Measurements from ENCODE around the gene ARID5A.
"Not testable (repeated sequence)": the region's sequence is repeated elsewhere in the genome, so short reads cannot be mapped to it uniquely, and the experiment has no call there.

Gene ARID5A

DNA sequence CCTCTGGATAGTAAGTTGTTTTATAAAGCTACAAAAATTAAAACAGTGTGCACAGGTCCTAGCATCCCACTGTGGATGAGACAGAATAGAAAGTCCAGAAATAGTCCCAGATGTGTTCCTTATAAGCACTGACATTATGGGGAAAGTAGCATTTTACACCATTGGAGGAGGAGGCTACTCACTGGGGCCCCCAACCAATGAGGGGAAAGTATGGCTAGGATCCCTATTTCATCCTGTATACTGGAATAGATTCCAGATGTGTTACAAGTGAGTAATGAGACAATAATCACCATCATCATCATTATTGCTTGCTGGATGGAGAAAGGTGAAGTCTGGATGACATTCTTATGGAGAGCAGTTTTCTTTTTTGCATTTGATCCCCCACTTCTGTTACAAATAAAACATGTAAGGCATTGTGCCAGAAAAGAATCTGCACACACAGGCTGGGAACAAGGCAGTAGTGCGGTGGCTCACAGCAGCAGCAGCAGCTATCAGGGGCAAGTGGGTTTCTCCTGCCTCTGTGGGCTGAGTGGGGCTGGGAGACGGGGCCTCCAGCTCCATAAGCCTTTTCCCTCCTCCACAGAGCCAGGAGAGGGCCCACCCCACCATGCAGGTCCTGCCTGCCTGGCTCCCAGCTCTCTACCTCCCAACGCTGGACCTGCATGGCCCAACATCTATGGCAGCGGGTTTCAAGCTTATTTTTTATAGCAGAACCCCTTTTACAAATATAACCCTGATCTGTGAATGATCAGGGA is 5.0 kb downstream of the ARID5A start:
- no peak for DNase-seq

DNA sequence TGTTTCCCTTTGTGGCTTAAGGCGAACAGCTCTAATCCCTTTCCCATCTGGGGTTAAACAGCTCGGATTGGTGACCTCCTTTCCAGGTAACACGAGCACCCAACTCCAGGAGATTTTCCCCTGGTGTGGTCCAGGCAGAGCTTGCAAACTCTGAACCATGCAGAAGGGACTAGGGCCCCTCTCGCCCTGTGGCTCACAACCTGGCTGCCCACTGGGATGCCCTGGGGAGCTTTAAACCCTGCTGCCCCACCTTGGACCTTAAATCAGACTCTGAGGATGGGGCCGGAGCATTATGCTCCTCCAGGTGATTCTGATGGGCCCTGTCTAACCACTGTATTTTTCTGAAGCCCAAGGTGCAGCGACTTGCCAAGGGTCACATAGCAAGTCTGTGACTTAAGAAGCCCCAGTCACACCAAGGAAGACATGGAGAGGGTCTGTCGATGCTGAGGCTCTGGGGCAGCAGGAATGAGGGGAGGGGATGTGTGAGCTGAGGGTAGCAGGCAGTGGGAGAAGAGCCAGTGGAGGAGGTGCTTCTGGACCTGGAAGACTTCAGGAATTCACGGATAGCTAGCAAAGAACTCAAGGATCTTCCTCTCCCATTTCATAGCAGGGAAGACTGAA is 5.9 kb downstream of the ARID5A start:
- DNase-seq: peak in 1 of 2 experiments; percentile 37

DNA sequence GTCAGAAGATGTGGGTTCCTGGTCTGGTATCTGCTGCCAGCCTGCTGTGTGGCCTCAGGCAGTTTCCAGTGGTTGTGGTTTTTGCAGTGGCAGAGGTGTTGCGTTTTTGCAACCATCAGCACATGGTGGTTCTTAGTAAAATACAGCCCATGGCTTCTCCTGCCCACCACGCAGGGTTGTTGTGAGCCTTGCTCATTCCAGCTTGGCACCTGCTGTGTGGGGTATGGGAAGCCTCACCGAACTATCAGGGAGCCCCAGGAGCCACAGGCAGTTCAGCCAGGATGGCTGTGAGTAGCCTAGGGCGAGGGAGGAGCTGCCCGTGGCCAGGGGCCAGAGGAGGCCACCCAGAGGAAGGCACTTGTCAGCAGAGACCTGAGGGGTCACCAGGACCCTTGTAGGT is 9.8 kb downstream of the ARID5A start:
- DNase-seq: no peak

- DNase-seq: no peak
Observed at GRCh38 chr2:96546797-96547196, 10.2 kb downstream of the ARID5A start.

DNA sequence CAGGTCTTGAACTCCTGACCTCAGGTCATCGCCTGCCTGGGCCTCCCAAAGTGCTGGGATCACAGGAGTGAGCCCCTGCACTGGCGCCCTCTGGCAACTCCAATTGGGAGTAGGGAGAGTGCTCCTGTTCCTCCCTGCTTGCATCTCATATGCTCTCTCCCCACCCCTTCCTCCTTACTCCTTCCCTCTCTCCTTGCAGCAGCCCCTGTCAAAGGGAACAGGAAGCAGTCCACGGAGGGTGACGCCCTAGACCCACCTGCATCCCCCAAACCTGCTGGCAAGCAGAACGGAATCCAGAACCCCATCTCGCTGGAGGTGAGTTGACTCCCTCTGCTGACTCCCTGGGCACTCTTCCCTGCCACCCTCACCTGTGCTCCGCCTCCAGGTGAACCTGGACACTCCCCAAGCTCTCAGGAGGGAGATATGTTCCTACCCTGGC is 10.7 kb downstream of the ARID5A start:
- DNase-seq: no peak

- no peak for DNase-seq
Observed at GRCh38 chr2:96547731-96548171, 11.2 kb downstream of the ARID5A start.

DNA sequence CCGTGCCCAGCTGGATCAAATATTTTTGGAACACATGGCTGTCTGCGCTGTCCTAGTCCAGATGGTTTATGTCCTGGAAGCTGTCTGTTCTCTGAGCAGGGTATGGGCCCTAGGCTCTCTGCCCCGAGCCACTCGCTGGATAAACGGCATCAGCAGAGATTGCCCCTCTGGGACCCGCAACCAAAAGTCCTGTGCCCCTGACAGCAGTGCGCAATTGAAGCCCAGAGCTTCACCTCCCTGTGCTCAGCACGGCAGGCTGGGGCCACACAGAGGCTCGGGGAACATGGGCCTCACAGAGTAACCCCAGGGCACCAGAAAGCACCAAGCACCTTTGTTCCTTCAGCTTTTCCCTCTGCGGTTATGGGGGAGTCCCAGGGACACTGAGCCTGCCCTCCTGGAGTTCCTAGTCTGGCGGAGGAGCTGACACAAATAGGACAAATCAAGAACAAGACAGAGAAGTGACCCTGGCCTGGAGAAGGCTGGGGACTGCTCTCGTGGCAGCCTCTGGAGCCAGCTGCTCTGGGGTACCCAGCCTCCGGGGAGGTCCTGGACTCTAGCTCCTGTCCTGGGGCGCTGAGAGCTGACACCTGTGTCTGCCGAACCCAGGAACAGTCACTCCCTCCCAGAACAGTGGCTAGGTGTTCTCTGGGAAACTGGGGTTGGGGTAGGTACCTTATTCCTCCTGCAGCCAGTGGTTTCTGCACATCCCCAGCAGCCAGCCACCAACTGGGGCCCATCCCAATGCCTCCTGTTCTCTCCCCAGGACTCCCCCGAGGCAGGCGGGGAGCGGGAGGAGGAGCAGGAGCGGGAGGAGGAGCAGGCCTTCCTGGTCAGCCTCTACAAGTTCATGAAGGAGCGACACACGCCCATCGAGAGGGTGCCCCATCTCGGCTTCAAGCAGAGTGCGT is 12.3 kb downstream of the ARID5A start:
- DNase-seq: peak in 1 of 2 experiments; percentile 33

GRCh38 chr2:96549466-96549785 is 12.9 kb downstream of the ARID5A start:
- DNase-seq: no peak

GRCh38 chr2:96549967-96550786 is 13.6 kb downstream of the ARID5A start:
- peak in 1 of 2 experiments; percentile 22 for DNase-seq

DNA sequence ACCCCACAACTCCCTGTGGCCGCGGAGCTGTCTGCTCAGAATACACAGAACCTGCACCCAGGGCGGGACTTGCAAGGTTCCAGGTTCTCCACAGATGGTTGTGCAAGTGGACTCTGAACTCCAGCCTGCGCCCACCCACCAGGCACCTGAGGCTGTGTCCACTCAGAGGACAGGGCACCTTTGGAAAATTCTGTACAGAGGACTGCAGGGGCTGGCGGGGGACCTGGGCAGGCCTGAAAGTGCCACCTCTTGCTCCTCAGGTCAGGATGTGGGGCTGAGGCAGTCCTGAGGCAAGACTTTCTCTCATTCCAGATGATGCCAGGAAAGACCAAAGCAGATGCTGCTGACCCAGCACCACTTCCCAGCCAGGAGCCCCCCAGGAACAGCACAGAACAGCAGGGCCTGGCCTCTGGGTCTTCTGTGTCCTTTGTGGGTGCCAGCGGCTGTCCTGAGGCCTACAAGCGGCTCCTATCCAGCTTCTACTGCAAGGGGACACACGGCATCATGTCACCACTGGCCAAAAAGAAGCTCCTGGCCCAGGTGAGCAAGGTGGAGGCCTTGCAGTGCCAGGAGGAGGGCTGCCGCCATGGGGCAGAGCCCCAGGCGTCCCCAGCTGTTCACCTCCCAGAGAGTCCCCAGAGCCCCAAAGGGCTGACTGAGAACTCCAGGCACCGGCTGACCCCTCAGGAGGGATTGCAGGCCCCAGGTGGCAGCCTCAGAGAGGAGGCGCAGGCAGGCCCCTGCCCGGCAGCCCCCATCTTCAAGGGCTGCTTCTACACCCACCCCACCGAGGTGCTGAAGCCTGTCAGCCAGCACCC is 14.4 kb downstream of the ARID5A start:
- DNase-seq: no peak

DNA sequence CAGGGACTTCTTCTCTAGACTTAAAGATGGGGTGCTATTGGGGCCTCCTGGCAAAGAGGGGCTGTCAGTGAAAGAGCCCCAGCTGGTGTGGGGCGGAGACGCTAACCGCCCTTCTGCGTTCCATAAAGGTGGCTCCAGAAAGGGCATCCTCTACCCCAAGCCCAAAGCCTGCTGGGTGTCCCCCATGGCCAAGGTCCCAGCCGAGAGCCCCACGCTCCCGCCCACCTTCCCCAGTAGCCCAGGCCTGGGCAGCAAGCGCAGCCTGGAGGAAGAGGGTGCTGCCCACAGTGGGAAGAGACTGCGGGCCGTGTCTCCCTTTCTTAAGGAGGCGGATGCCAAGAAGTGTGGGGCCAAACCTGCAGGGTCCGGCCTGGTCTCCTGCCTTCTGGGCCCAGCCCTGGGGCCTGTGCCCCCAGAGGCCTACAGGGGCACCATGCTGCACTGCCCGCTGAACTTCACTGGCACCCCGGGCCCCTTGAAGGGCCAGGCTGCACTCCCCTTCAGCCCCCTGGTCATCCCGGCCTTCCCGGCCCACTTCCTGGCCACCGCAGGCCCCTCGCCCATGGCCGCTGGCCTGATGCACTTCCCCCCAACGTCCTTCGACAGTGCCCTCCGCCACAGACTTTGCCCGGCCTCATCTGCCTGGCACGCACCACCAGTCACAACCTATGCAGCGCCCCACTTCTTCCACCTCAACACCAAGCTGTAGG is 15.2 kb downstream of the ARID5A start:
- no peak for DNase-seq

GRCh38 chr2:96552315-96553175 is 16.0 kb downstream of the ARID5A start:
- DNase-seq: no peak

DNA sequence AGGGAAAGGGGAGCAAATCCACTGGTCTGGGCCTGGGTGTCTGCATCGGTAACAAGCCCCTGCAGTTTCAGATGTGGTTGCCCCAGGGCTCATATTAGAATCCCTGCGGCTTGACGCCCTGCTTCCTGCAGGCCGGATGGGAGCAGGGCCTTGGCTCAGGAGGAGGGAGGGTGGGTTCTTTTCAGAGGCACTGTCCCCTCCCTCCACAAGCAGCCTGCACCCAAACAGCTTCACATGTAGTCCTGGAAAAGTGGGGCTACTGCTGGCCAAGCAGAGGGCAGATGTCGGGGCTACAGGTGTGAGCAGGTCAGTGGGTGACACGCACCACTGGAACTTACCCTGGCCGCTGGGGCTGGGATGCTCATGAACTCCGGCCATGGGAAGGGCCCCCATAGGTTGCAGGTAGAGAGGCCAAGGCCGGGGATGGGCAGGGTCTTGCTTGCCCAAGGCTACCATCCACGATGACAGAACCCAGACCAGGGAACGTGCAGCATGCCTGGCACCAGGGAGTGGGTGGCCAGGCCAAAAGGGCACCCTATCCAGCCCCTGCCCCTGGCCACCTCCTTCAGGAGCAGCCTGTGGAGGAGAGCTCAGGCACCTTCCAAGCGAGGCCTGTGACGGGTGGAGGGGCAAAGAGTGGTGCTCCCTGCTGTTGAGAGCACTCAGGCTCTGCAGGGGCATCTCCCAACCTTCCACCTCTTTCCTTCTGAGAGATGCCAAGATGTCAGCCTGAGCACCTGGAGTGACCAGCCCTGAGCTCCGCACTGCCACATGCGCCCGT is 16.8 kb downstream of the ARID5A start:
- DNase-seq: no peak

DNA sequence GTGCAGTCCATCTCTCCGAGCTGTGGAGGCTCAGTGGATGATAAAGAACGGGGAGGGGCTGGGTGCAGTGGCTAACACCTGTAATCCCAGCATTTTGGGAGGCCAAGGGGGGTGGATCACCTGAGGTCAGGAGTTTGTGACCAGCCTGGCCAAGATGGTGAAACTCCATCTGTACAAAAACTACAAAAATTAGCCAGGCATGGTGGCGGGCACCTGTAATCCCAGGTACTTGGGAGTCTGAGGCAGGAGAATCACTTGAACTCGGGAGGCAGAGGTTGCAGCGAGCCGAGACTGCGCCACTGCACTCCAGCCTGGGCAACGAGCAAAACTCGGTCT is 17.4 kb downstream of the ARID5A start:
- not testable (repeated sequence) for DNase-seq

DNA sequence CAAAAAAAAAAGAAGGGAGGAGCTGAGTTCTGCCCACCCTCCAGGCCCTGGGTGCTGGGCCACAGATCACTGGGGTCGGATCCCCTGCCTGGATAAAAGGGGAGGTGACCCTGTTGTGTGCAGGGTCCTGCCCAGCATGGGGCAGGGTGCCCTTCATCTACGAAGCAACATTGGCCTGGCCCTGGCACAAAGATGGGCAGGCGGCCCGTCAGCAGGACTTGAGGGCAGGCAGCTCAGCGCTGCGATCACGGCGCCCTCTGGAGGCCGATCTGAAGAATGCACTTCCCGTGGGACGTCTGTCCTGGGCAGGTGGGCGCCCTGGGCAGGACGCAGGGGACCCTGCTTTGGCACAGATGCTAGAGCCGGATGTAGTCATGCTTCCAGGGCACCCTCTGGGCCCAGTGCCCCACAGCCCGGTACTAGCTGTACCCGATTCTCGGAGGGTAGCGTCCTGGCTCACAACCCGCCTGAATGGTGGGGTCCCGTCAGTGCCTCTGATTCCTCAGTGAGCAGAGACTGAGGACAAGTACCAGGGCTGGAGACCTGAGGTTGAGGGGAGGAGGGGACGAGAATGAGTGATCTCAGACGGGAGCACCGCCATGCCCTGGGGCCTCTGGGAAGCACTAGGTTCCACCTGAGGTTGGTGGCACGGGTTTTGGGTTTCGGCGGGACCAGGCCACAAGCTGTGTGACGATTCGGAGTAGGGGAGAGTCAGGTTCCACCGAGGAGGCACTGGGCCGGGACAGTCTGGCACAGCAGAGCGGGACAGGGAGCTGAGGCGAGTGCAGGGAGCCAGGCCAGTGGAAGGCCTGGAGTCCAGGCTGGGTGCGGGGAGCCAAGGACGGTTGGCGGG is 18.0 kb downstream of the ARID5A start:
- DNase-seq: peak in 1 of 2 experiments; percentile 55

- no peak for DNase-seq
Observed at GRCh38 chr2:96555146-96555610, 18.6 kb downstream of the ARID5A start.

DNA sequence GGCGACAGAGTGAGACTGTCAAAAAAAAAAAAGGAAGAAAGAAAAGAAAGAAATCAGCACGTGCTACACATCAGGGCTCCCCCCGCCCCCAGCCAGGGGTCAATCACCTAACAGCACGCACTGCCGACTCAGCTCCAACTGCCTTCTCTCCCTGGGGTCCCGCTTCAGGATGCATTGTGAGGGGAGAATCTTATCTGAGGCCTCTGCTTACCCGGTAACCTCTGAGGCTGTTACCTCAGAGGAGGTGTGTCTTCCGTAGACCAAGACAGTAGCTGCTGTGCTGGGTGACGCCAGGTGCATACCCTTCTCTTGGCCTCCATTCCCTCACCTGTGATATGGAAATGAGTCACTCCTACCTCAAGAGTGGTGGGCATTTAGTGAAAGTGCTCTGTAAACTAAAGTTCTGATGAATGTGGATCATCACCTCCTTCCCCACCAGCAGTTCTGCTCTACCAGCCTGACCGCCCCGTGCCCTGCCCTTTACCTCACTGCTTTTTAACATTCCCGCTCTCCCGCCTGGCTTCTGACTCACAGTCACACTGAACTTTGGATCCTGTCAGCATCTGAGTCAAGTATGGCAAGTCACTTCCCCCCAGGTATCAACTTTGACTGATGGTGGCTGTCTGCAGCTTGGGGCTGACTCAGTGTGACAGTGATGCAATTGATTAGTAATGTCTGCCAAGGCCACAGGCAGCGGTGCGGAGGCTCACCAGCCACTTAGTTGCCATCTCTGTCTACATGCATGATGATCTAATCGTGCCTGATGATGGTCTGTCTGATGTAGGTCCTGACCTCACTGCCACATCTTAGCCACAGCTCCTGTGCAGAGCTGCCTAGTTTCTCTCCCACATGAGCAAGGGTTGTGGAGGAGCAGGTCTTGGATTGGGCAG is 20.1 kb downstream of the ARID5A start:
- DNase-seq: no peak
